MV-4-11 (cell line): ENCODE results near the gene TMEM63B.
"Not testable (repeated sequence)": the region's sequence is repeated elsewhere in the genome, so short reads cannot be mapped to it uniquely, and the experiment has no call there.

Experiments
- DNase-seq: peaks from one replicate; lab custom pipeline; 2025; lab: John Stamatoyannopoulos, UW

The TMEM63B gene

DNA sequence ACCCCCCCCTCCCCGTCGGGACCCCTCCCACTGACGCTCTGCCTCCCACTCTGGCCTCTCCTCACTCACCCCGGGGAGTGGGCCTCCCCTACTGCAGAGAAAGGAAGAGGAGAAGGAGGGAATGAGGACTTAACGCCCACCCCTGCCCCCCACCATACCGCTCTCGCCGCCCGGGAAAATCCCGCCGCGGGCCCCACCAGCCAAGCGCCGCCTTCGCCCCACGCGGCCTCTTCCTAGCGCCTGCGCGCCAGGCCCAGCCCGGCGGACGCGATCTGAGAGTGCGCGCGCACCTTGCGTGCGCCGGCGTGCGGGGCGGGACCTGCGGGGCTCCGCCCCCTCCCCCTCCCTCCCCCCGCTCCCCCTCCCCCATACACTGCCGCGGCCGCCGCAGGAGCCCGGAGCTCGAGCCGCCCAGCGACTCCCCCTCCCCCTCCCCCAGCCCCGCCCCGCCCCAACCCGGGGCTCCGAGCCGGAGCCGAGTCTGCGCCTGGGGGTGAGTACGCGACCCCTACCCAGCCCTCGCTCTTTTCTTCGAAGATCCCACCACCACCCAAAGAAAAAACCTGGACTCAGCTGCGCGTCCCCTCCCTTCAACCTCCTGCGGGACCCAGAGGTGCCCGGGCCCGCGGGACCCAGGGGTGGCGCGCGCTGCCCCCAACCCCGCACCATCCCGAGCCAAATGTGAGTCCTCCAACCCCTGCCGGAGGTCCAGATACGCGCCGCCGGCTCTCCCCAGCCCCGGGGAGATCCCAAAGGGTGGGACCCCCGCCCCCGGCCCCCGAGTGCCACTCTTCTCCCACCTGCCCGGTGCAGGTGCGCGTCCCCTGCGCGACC lies at the start of gene TMEM63B, which contains the start of gene MRPL14:
TMEM63B (plus strand) TSS at position 369 of the 834 bp plus-strand sequence. CDS start 7,031 bp downstream, outside the sequence.
MRPL14 (minus strand) TSS at position 267 of the 834 bp plus-strand sequence. CDS start 10,841 bp downstream, outside the sequence.
- peak; percentile 68 for DNase-seq

DNA sequence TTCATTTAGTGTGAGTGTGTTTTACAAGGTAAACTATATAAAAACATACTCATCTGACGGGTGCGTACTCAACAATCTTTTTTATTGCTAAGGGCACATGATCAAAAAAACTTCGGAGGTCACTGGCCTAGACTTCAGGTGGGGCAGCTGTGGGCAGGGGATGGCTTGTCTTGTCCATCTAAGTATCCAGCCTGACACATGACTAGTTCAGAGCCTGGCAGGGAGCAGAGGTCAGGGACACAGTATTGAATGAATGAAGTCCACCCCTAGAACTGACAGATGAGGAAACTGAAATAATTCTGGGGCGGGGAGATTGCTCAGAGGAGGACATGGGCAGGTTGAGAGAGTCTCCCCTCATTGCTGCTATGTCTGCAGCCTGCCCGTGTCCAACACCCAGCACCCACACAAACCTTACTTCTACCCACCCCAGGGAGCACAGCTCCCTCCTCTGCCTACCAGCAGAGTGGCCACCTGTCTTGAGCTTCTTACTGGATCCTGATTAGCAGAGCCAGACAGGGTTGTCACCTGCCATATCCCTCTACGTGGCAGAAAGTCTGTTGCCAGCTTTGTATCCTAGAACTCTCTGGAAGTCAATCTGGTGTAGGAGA lies 49.0 kb upstream of the TMEM63B start:
- no peak for DNase-seq

DNA sequence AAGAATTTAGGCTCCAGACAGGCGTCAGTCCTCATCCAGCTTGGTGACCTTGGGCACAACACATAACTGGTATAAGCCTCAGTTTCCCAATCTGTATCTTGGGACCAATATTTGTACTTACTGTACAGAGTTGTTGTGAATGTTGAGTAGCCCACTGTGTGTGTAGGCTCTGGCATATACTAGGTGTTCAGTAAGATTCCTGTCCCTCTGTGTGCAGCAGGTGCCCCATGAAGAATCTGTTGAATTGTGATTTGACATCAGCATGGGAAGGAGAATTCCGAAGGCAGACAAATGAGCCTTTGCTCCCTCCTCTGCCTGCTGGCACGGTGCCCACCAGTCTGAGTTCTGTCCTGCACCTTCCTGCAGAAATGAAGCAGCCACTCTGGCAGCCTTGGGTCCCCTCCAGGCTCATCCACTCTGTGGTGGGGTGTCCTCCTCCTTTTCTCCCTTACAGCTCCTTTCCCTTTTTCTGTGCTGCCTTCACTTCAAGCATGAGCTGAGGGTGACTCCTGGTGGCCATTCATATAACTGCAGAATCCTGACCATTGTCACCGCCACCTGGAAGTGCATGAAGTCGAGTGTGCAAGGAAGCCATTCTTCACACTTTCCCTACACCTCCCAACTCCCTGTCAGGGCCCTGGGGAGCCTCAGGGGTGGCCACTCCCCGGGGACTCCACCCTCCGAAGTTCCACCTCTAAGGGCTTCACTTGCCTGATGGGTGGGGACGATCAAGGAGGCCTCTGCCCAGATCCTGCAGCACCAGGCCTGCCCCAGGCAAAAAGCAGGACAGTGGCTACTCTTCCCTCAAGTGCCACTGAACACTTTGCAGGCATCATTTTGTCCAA lies 48.3 kb upstream of the TMEM63B start:
- no peak for DNase-seq

DNA sequence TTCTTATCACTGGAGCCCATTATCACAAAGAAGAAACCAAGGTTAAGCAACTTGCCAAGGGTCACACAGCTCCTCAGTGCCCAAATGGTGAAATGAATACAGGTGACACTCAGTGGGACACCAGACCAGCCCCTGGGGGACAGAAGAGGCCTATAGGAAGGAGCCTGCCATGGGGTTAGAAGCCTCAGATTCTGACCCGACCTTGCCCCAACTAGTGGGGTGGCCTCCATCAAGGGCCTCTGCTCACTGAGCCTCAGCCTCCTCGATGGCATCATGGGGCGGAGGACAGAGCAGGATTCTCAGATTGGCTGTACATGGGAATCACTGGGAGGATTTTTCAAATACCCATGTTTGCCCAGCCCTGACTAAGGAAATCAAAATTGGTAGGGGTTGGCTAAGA lies 47.7 kb upstream of the TMEM63B start:
- DNase-seq, result no peak

DNA sequence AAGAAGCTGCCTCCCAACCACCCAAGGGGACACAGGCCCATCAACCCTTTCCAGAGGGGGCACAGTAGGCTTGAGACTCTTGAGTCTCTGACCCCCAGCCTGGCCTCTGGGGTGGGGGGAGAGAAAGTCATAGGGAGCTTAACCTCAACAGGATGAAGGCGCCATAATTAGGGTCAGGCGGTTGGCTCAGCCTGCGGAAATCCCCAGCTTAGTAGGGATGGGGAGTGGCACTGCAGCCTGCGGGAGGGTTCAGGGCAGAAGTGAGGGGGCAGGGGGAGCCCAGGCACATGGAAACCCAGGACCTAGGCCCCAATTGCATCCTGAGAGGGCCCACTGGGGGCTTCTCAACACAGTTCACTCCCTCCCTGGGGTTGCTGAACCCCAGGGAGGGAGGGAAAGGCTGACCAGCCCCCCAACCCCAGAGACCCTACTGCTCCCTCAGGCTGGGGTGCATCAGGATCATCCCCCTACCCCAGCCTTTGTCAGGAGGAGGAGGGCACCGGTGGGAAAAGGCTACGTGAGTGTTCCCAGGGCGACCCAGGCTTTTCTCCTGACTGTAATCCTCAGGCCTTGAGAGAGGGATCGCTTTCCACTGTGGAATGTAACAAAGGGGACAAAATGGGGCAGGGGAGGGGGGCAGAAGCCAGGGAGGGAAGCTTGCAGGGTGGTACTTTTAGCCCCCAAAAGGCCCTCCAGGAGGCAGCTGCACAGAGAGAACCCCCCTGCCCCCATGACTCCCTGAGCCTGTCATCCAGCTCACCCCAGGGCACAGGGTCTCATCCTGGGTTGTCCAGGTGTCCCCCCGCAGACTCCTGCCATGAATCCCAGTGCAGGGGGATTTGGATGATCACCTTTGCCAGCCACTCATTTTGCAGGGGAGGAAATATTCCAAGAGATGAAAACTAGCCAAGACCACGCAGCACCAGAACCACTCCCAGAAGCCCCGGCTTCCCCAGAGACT lies 46.5 kb upstream of the TMEM63B start:
- peak; percentile 47 for DNase-seq

DNA sequence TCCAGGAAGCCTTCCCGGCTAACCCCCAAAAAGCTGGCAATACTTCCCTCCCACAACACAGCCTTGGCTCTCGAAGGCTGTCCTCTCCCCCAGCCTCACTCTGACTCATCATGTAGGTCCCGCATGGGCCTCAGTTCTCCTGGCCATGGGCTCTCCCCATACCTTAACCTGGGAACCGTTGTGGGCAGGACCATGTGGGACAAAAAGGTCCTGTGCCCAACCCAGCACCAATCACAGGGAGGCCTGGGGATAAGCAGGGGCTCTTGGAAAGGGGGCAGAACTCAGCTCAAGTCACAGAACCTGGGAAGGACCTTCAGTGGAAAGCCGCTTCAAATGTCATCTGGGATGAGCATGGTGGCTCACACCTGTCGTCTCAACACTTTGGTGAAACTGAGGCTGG lies 45.6 kb upstream of the TMEM63B start:
- DNase-seq, result no peak

DNA sequence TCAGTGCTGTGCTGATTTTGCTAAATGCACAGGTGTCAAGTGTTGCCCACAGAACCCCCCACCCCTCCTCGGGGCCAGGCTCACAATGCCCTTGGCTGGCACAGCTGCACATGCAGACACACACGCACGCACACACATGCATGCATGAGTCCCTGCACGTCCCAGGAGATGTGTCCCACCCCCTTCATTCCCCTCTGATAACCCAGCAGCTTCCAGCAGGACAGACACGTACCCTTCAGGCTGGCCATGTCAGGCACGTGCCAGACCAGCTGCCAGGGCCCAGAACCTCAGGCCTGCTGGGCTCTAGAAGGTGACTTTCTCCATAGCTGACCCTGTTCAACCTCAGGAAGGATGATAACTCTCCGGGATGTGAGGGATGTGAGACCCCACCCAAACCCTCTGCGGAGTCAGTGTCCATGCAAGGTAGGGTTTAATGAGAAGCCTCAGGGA lies 44.5 kb upstream of the TMEM63B start:
- no peak for DNase-seq

DNA sequence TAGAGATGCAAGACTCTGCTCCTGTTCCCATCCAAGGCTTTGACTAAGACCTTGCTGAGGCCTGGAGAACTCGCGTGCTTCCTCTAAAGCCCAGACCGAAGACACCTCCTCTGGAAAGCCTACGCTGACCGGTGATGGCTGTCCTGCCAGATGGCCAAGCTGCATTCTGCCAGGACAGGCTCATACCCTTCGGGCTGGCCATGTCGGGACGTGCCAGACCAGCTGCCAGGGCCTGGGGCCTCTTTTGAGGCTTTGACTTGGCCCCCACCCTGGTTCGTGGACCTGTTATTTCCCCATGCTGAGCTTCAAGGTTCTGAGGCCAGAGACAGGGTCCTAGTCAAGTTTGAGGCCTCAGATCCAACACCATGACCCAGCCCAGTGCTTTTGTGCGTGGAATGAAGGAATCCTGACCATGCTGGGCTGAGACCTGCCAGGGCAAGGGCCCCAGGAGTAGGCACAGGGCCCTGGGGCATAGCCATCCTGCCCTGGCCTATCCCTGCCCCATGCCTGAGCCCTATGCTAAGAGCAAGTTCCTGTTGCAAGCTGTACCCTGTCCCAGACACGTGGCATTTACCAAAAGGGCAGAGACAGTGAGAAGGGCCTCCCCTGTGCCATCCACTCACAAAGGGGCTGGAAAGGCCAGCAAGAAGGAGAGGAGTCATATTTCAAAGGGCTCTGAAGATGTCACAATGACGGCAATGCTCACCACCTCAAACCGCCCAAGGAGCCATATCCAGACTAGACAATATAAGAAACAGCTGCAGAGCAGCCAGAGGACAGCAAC lies 42.9 kb upstream of the TMEM63B start:
- peak; percentile 24 for DNase-seq

DNA sequence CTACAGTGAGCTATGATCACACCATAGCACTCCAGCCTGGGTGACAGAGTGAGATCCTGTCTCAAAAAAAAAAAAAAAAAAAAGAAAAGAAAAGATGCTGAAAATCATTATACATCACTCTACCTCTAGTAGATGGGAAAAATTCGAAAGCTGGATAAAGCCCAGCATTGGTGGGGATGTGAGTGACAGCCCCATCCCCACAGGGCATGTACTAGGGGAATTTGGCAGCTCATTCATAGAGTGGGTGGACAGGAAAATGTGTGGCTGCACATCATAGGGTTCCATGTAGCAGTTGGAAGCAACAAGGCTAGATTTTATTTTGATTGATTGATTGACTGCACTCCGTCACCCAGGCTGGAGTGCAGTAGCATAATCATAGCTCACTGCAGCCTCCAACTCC lies 42.1 kb upstream of the TMEM63B start:
- DNase-seq, result no peak

DNA sequence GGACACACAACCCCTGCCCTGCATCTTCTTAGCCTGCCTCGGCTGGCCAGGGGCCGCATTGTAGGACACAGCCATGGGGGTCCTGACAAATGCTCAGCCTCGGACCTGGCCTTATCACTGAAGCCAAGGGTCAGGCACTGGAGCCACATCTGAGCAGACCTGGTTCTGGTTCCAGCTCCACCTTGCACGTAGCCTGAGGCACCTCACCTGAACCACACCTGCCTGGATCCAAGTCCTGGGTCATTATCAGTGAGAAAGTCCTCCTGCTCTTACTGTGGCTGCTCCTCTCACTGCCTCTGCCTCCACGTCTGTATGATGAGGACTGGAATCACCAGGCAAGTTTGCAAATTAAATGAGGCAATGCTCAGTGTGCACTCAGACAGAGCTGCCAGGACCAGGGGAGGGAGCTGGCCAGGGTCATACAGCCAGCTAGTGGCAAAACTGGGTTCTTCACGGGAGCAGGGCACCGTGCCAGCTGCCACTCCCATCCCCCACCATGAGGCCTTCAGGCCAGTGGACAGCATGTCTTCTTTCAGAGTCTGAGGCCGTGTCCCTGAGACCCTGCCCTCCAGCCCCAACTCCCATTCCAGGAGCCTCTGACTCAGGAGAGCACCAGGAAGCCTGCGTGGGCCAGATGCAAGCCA lies 40.3 kb upstream of the TMEM63B start:
- no peak for DNase-seq

DNA sequence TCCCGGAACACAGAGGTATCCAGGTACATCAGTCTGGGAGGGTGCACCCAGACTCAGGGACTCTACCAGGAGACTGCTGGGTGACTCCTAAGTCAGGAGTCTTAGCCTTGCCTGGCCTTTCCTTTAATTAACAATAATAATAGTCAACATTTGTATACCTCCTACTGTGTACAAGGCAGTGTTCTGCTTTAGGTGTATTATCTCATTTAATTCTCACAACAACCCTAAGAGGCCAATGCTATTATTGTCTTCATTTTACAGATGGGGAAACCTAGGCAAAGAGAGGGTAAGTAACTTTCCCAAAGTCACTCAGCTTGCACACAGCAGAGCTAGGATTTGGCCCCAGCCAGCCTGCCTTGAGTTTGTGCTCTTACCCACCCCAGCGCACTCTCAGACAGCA lies 39.7 kb upstream of the TMEM63B start:
- no peak for DNase-seq

DNA sequence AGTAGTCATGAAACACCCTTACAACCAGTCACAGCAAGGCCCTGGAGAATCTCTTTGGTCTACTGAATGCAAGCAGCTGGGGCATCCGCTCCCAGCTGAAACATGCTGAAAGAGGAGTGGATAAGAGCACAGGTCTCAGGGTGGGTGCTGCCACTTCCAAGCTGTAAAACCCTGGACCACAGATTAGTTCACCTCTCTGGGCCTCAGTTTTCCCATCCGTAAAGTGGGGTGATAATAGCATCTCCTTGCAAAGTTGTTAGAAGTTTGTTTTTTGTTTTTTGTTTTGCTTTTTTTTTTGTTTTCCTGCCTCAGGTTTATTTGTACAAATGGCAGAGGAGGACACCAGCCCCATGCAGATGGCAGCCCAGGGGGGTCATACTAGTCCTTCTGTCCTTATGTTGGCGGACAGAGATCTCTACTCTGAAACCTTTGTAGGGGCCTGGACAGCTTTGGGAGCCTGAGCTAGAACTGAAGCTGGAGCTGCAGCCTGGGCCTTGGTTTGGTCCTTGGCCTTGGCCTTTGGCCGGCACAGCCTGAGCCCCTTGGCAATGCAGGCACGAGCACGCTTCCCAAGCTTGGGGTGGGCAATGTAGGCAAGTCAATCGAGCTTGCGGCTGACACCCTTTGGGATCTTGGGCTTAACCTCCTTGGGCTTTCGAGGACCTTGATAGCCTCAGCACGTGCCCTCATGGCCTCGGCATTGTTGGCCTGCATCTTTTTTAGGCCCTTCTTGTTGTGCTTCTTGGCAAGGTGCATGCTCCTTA lies 38.3 kb upstream of the TMEM63B start:
- no peak for DNase-seq

DNA sequence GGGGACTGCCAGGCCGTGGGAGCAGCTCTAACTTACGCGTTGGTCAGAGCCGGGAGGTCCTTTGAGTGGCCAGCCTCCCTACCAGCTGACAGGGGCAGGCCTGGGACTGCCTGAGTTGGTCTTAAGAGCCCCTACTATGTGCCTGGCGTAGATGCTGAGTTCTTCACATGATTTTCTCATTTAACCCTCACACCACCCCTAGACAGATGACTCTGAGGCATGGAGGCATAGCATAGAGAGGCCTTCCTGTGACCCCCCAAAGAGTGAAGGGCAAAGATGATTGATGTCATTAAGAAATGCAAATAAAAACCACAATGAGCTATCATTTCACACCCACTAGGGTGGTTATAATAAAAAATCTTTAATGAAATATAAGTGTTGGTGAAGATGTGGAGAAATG lies 36.9 kb upstream of the TMEM63B start:
- no peak for DNase-seq

DNA sequence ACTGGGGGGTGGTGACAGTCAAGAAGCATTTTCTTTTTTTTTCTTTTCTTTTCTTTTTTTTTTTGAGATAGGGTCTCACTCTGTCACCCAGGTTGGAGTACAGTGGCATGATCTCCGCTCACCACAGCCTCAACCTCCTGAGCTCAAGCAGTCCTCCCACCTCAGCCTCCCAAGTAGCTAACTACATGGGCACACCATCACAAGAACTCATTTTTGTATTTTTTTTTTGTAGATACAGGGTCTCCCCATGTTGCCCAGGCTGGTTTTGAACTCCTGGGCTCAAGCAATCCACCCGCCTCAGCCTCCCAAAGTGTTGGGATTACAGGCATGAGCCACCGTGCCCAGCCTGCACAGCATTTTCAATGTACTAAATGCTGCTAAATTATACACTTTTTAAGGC lies 36.0 kb upstream of the TMEM63B start:
- not testable (repeated sequence) for DNase-seq

DNA sequence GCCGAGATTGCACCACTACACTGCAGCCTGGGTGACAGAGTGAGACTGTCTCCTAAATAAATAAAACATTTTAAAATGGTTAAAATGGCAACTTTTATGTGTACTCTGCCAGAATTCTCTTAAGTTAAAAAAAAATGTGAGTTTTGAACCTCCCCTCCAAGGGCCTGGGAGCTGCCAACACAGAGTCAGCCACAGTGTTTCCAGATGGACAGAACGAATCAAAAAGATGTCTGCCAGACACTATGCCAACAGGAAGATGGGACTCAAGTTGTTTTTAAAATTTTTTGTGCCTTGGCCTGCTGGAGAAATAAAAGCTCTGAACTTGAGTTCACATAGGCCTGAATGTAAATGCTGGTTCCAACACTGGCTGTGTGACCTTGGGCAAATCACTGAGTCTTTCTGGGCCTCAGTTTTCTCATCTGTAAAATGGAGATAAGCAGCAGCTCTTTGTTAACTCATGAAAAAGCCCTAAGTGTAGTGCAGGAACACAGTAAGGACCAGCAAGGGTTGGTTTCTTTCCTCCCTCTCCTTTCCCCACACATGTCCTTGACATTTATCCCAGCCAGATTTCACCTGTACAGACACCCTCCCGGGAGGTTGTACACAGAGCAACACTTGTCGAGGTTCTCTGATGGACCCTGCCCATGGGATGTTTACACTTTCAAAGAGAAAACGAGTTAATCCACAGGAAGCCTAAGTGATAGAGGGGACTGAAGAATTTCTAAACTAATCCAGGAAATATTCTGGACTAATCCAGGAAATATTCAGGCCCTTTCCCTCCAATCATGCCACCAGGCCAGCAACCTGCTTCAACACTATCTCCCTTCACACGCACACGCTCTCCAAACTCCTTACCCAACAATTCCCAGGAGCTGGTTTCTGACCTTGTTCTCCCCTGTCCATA lies 35.1 kb upstream of the TMEM63B start:
- DNase-seq, result no peak

DNA sequence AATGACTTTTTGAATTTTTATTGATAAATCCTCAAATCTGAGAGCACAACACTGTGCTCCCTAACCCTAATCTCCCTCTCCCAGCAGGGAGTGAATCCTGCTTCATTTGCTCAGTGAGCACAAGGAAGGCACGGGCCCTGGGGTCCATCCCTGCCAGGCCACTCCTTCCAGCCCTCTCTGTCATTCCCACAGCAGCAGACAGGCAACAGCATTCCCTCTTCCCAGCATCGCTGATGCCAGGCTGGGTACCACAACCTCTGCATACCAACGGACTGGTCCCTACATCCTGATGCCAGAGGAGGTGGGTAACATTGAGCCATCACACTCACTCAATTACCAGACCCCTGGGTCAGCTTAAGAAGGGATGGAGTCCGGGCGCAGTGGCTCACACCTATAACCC lies 34.3 kb upstream of the TMEM63B start:
- DNase-seq, result no peak

DNA sequence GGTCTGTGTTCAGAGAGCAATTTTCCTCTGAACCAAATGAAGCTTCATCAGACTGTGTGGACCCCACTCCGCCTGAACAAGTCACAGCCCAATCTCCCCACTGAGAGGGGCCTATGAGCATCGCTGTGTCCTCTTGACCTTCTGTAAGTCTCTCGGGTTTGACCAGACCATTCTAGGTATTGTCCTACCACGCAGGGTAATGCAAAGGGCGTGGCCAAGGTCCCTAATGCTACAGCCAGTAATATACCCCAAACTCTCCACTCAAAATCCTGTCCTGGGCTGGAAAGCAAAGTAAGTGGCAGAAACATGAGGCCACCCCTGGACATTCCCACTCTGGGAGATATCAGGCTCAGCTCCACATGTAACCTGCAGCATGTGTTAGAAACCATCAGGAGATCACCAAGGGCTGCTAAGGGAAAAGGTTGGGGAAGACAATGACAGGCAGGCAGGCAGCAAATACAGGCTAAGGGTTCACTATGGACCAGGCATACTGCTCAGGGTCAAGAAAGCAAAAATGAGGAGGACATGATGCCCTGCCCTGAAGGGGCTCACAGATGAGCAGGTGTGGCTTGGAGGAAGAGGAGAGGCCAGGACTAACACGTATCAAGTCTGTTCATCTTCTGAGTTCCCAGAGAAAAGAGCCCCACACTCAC lies 33.5 kb upstream of the TMEM63B start:
- no peak for DNase-seq
